DOHH2 (cell line): Measurements from ENCODE around the gene MICAL3.

Experiments used
- CTCF ChIP-seq: fragments of 200-600 bp; sonication (generic); IDR thresholded peaks from one replicate; pipeline ENCODE4 v1.5.1; 2014; ENCODE audit warnings: antibody characterized with exemption, mild to moderate bottlenecking, low read depth, low read length; ENCODE audit not compliant: poor library complexity, severe bottlenecking
- EZH2phosphoT487 ChIP-seq: fragments of 200-600 bp; sonication (generic); IDR thresholded peaks from 2 replicates; pipeline ENCODE4 v1.6.1; 2017; ENCODE audit warnings: borderline replicate concordance, mild to moderate bottlenecking, antibody characterized with exemption, low read length, moderate library complexity, mixed read lengths

- TF ChIP-seq CTCF (no peak), EZH2phosphoT487 (no peak)
These were observed 72.0 kb downstream of the MICAL3 start for GRCh38 chr22:17952273-17952801.
